GM12878 (cell line): ENCODE measurements around the gene MGAT4C. TPM values are rescaled to one million over a fixed set of nuclear protein-coding genes. Genes with fewer than 3 reads are reported as not detected.

Experiments
- ATAC-seq: fragments of 200-7000 bp; cut with Tn5 transposase; 3 replicates; pipeline ENCODE4 v1.9.1; 2020; ENCODE audit warnings: mild to moderate bottlenecking, moderate library complexity
- BruUV-seq: library from RNA; stranded (reverse); fragments of 400-500 nt; replicated peaks from 2 replicates; lab custom pipeline; 2021; lab: Mats Ljungman, UMichigan
- CTCF ChIA-PET: fragments of 300-600 bp; sonication (Branson Sonifier 250); formaldehyde crosslinking; extraction: SDS; loops from one replicate; lab custom pipeline; 2021; ENCODE audit warnings: inconsistent platforms; lab: Yijun Ruan, JAX
- POLR2A ChIA-PET: fragments of 350-600 bp; formaldehyde crosslinking; extraction: SDS; loops from one replicate; lab custom pipeline; 2021; ENCODE audit warnings: inconsistent platforms; lab: Charles Lee
- RAD21 ChIA-PET: fragments of 300-600 bp; sonication (Branson Sonifier 250); formaldehyde crosslinking; loops from one replicate; lab custom pipeline; 2023; ENCODE audit warnings: antibody characterized with exemption; ENCODE audit not compliant: unreplicated experiment; lab: Charles Lee
- SMC1A ChIA-PET: fragments of 300-600 bp; sonication (Branson Sonifier 250); formaldehyde crosslinking; loops from one replicate; lab custom pipeline; 2023; ENCODE audit not compliant: unreplicated experiment, uncharacterized antibody; lab: Charles Lee
- DNase-seq: peaks from one replicate; pipeline ENCODE4 v3.0.0-alpha.2; 2011; ENCODE audit warnings: low read depth, low spot score
- FAIRE-seq: peaks from 3 replicates; lab custom pipeline; 2011; peaks lifted over from hg19 to GRCh38; lab: Jason Lieb, UNC
- H2AFZ ChIP-seq: 2 replicates; pipeline ENCODE4 v1.6.0; 2011; ENCODE audit warnings: low read depth, low read length, control low read depth; ENCODE audit not compliant: control insufficient read depth
- H3K27ac ChIP-seq: 2 replicates; pipeline ENCODE4 v1.5.1; 2011; ENCODE audit warnings: control low read depth; ENCODE audit not compliant: control insufficient read depth, insufficient read depth
- H3K27me3 ChIP-seq, 2 experiments: replicated peaks in 1 of 2; 2 replicates each; pipeline versions ENCODE4 v1.6.0 to v1.6.1; 2011; ENCODE audit warnings: low read length in 1 of 2; ENCODE audit not compliant: control insufficient read depth in 2 of 2, insufficient read depth in 2 of 2
- H3K36me3 ChIP-seq, 2 experiments: 2 replicates each; pipeline ENCODE4 v1.5.1; 2011; ENCODE audit warnings: low read length in 1 of 2; ENCODE audit not compliant: control insufficient read depth in 2 of 2, insufficient read depth in 2 of 2
- H3K4me1 ChIP-seq: 2 replicates; pipeline ENCODE4 v1.6.1; 2011; ENCODE audit warnings: mild to moderate bottlenecking, low read length, moderate library complexity, mixed read lengths; ENCODE audit not compliant: control insufficient read depth, insufficient read depth
- H3K4me2 ChIP-seq: 2 replicates; pipeline ENCODE4 v1.6.0; 2011; ENCODE audit warnings: control low read depth; ENCODE audit not compliant: control insufficient read depth, insufficient read depth
- H3K4me3 ChIP-seq: fragments of 200-600 bp; sonication (generic); 2 replicates; pipeline ENCODE4 v1.5.1; 2016
- H3K79me2 ChIP-seq: 2 replicates; pipeline ENCODE4 v1.6.0; 2011; ENCODE audit warnings: low read length; ENCODE audit not compliant: control insufficient read depth, insufficient read depth
- H3K9ac ChIP-seq: 2 replicates; pipeline ENCODE4 v1.8.0; 2011; ENCODE audit warnings: low read length, control low read depth, mixed read lengths; ENCODE audit not compliant: control insufficient read depth, insufficient read depth
- H3K9me3 ChIP-seq: replicated peaks from 3 replicates; pipeline ENCODE4 v1.5.1; 2011; ENCODE audit warnings: mild to moderate bottlenecking, low read length; ENCODE audit not compliant: control insufficient read depth, insufficient read depth
- H4K20me1 ChIP-seq: 2 replicates; pipeline ENCODE4 v1.6.0; 2011; ENCODE audit not compliant: control insufficient read depth, insufficient read depth
- ASH2L ChIP-seq: fragments of 300-600, 200-600 bp; sonication (generic); IDR thresholded peaks from 2 replicates; pipeline ENCODE4 v1.6.1; 2017; ENCODE audit warnings: low read depth, mild to moderate bottlenecking, borderline replicate concordance
- ATF3 ChIP-seq: IDR thresholded peaks from 2 replicates; pipeline ENCODE4 v1.6.1; 2011; ENCODE audit warnings: low read depth, mild to moderate bottlenecking, low read length, moderate library complexity, borderline replicate concordance; ENCODE audit errors: extremely low read depth
- CBX3 ChIP-seq: fragments of 200-600 bp; sonication (generic); IDR thresholded peaks from 2 replicates; pipeline ENCODE4 v1.6.1; 2016; ENCODE audit warnings: low read depth, borderline replicate concordance
- CEBPB ChIP-seq, 2 experiments: fragments of 150-350 bp in 1 of 2; IDR thresholded peaks; 2 replicates each; pipeline ENCODE4 v1.6.1; 2012 to 2014; ENCODE audit warnings: low read depth in 2 of 2, low read length in 2 of 2, borderline replicate concordance in 1 of 2, inconsistent platforms in 1 of 2
- CREM ChIP-seq: IDR thresholded peaks from 2 replicates; pipeline ENCODE4 v1.6.1; 2014; ENCODE audit warnings: antibody characterized with exemption, low read depth
- E2F8 ChIP-seq: fragments of 450-650 bp; IDR thresholded peaks from 2 replicates; pipeline ENCODE4 v1.6.1; 2018; ENCODE audit warnings: mild to moderate bottlenecking, low read depth, moderate library complexity; ENCODE audit not compliant: partially characterized antibody
- ELK1 ChIP-seq: IDR thresholded peaks from 2 replicates; pipeline ENCODE4 v1.6.1; 2012; ENCODE audit warnings: low read depth, low read length, improper control_type of control experiment
- ESRRA ChIP-seq: IDR thresholded peaks from 2 replicates; pipeline ENCODE4 v1.6.1; 2012; ENCODE audit warnings: mild to moderate bottlenecking, low read length, improper control_type of control experiment
- FOS ChIP-seq: IDR thresholded peaks from 3 replicates; pipeline ENCODE4 v1.6.1; 2011; ENCODE audit warnings: borderline replicate concordance; ENCODE audit not compliant: insufficient read length; ENCODE audit errors: extremely low read depth
- HDAC2 ChIP-seq: fragments of 200-600 bp; sonication (generic); IDR thresholded peaks from 2 replicates; pipeline ENCODE4 v1.6.1; 2017
- MEF2B ChIP-seq: fragments of 450-650 bp; IDR thresholded peaks from 2 replicates; pipeline ENCODE4 v1.6.1; 2018; ENCODE audit warnings: mild to moderate bottlenecking, moderate library complexity; ENCODE audit not compliant: partially characterized antibody, poor library complexity, severe bottlenecking
- MXI1 ChIP-seq: fragments of 150-350 bp; IDR thresholded peaks from 2 replicates; pipeline ENCODE4 v1.6.1; 2011; ENCODE audit warnings: low read depth, mild to moderate bottlenecking, inconsistent platforms, low read length, improper control_type of control experiment
- POLR2A ChIP-seq: IDR thresholded peaks from 2 replicates; pipeline ENCODE4 v1.6.1; 2011; ENCODE audit warnings: low read depth, mild to moderate bottlenecking, low read length
- POLR2AphosphoS5 ChIP-seq: IDR thresholded peaks from 2 replicates; pipeline ENCODE4 v1.6.1; 2011; ENCODE audit warnings: mild to moderate bottlenecking, low read length, inconsistent platforms
- RBBP5 ChIP-seq: fragments of 200-600 bp; sonication (generic); conservative IDR thresholded peaks from 2 replicates; pipeline ENCODE4 v1.6.1; 2016
- SKIL ChIP-seq: fragments of 450-650 bp; IDR thresholded peaks from 2 replicates; pipeline ENCODE4 v1.6.1; 2017; ENCODE audit warnings: mild to moderate bottlenecking, low read depth, inconsistent platforms; ENCODE audit not compliant: poor library complexity, severe bottlenecking
- SMARCA5 ChIP-seq: fragments of 450-650 bp; IDR thresholded peaks from 2 replicates; pipeline ENCODE4 v1.6.1; 2017; ENCODE audit warnings: mild to moderate bottlenecking
- SREBF1 ChIP-seq: IDR thresholded peaks from 2 replicates; pipeline ENCODE4 v1.6.1; 2012; ENCODE audit warnings: mild to moderate bottlenecking, low read length
- ZNF24 ChIP-seq: fragments of 450-650 bp; IDR thresholded peaks from 2 replicates; pipeline ENCODE4 v1.6.1; 2017; ENCODE audit warnings: antibody characterized with exemption, mild to moderate bottlenecking
- WGBS: methylation state at CpG from one replicate; pipeline ENCODE4 v1.1.6; 2016; ENCODE audit warnings: low lambda C conversion rate; ENCODE audit not compliant: insufficient replicate concordance, insufficient coverage; ENCODE audit errors: missing lambda C conversion rate; 5-methylcytosine and 5-hydroxymethylcytosine counted together
- in situ Hi-C: fragments of 300-500 bp; cut with MboI; formaldehyde crosslinking; loops from 9 replicates; pipeline ENCODE4 v1.14.3; 2018; ENCODE audit warnings: mixed read lengths
- intact Hi-C: fragments of 100-400 bp; cut with micrococcal nuclease; formaldehyde crosslinking; loops from one replicate; pipeline ENCODE4 v1.14.2; 2022; ENCODE audit not compliant: unreplicated experiment
- polyA plus RNA-seq, 11 experiments: library from polyadenylated mRNA; depleted of rRNA in 4 of 11; unstranded in 6 of 11; stranded (reverse) in 5 of 11; fragments of >200 nt; fragmentation: Nextera tagmentation in 4 of 11; fragmentation: Illumina TruSeq in 1 of 11; extraction: Ambion mirVana in 4 of 11; extraction: Trizol in 1 of 11; gene quantifications; 1 replicate in 1 of 11; 2 replicates in 10 of 11; pipeline versions ENCODE4 v1.2.1 to v1.2.3, GENCODE V29; 2011 to 2016; ENCODE audit warnings: inconsistent platforms in 2 of 11, missing spikeins in 2 of 11, low read depth in 1 of 11
- total RNA-seq, 4 experiments: library from RNA; depleted of rRNA in 3 of 4; stranded (reverse); fragments of >200 nt in 3 of 4; fragmentation: Illumina TruSeq in 1 of 4; extraction: Trizol in 1 of 4; gene quantifications; 2 replicates each; pipeline versions ENCODE4 v1.2.1 to v1.2.3, GENCODE V29; 2013 to 2021

Gene MGAT4C
- total and polyA plus RNA-seq, 10 of the 15 experiments (the other 5 are each of a cell fraction or from before 2014, with no cell fraction given), result not detected

- TF ChIP-seq ELK1 (no peak), SREBF1 (no peak), POLR2AphosphoS5 (no peak), SMARCA5 (no peak), POLR2A (no peak)
- TF ChIP-seq, all 136 proteins: peak for 0
Observed at GRCh38 chr12:86260183-86260582, 4.0 kb upstream of the MGAT4C start (continued).

- Histone ChIP-seq H3K9me3 (no peaks in the 10 kb centered on the region), H3K4me3 (no peak overlapping the region), H3K79me2 (no peaks in the 10 kb centered on the region), H3K27me3 (no peaks in the 10 kb centered on the region), H4K20me1 (no peaks in the 10 kb centered on the region), H2AFZ (no peak overlapping the region), H3K4me1 (no peaks in the 10 kb centered on the region), H3K27ac (no peak overlapping the region), H3K9ac (no peak overlapping the region), H3K4me2 (no peak overlapping the region), H3K36me3 (no peaks in the 10 kb centered on the region)
- WGBS, result 0% methylated on average over 2 of the region's 2 CpGs
- no peak for ATAC-seq
- in situ Hi-C loops (no loop called here), intact Hi-C loops (no loop called here)
- ChIA-PET CTCF (no interaction called here), SMC1A (no interaction called here), RAD21 (no interaction called here), POLR2A (no interaction called here)
- no peak for DNase-seq
- BruUV-seq, result no TSS peak
- FAIRE-seq, result no peak
- TF ChIP-seq RBBP5 (no peak), FOS (no peak), ESRRA (no peak), CBX3 (no peak), ASH2L (no peak), MEF2B (no peak), SKIL (no peak), CEBPB (IDR thresholded peaks at IDR 0.05; ENCODE audit: borderline replicate concordance in 1 of 2, low read depth in 2 of 2, low read length in 2 of 2) (no peak), CREM (no peak), POLR2A (no peak), ATF3 (no peak), ZNF24 (no peak), MXI1 (no peak), HDAC2 (no peak), E2F8 (no peak)
Observed at GRCh38 chr12:86257134-86257533, 943 bp upstream of the MGAT4C start.
